HG03135 (cell line): ENCODE results near the gene TMEM100.

Experiments
- ATAC-seq: cut with Tn5 transposase; IDR thresholded peaks from one replicate; pipeline ENCODE4 v1.9.1; 2021; ENCODE audit warnings: mild to moderate bottlenecking, moderate library complexity; ENCODE audit not compliant: unreplicated experiment

Gene TMEM100

DNA sequence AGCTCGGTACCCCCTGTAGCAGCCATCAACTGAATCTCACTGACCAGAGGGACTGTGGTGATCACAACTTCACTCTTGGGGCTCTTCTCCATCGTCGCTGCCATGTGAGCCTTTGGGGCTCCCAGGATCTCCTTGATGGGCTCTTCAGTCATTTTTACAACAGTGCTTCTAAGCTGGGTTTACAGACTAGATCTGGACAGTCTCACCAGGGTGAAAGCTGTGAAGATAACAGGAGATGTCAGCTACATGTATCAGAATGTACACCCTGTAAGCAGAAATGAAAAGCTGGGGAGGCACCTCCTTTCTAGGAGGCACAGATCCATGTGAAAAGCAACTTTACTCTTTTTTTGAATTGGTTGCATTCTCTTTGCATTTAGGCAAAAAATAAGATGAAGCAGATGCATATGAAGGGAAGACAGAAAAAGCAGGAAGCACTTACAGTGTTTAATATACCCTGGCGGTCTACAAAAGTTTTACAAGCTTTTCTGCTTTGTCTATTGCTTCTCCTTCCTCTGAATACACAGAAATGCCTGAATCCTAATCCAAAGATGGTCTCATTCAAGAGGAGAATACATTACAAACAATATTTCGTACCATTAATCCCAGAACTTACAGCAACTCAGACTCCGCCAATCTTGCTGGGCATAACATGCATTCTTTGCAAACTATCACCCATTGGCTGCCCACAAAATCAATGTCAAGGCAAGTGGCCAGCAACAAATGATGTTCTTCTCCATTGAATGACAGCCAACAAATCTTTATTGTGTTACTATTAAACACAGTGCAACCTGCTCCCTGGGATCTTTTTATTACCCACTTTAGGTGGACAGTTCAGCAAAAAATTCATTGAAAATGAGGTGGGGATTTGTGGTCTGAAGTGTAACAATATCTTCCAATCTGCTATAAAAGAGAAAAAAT is 1.5 kb downstream of the TMEM100 start:
- ATAC-seq = no peak

DNA sequence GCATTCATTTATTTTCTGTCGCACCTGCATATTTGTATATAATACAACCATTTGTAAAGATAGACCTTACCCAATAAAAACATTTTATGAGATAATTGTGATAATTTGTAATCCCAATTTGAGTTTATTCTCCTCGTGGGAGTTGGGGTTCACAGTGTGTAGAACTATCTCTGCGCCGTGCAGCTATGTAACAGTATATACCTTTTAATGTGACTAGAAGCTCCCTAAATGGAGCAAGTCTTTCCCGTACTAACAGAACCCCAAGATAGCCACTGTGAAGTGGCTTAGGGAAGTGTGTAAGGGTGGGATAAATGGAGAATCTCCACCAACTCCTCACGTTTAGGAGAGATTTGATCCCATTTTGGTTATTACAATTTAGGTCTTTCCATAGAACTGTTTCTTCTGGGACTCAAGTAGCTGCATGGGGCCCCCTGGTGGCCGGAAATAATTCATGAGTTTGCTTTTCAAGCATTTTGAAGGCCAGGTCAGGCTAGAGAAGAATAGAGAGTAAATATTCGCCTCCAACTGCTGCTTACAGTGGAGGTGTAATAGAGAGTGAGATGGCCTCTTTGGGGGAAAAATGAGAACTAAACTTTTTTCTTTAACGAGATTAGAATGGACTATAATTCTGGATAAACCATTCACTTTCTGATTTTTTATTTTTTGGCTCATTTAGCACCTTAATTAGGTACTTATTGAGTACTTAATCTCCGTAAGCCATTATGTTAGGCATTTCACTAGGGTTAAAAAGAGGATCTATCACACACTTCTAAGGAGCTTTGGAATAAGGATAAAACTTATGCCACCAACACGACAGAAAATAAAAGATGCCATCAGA is 4.5 kb downstream of the TMEM100 start:
- ATAC-seq = no peak

DNA sequence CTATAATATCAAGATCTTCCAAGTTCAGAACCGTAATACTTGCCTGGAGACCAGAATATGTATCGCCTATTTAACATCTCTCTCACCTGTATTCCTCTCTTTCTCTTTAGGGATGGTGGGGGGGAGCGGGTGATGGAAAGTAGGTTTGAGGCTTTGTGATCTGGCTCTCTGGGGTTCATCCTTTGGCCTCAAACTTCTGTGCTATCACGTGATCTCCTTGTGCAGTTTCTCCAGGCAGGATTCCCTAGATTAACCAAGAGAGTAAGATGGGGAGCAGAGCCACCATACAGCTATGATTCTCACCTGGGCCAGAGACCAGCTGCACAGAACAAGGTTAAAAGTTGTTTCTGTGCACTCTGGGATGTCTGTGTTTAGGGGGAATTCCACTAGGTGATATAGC is 5.2 kb downstream of the TMEM100 start:
- ATAC-seq = no peak

DNA sequence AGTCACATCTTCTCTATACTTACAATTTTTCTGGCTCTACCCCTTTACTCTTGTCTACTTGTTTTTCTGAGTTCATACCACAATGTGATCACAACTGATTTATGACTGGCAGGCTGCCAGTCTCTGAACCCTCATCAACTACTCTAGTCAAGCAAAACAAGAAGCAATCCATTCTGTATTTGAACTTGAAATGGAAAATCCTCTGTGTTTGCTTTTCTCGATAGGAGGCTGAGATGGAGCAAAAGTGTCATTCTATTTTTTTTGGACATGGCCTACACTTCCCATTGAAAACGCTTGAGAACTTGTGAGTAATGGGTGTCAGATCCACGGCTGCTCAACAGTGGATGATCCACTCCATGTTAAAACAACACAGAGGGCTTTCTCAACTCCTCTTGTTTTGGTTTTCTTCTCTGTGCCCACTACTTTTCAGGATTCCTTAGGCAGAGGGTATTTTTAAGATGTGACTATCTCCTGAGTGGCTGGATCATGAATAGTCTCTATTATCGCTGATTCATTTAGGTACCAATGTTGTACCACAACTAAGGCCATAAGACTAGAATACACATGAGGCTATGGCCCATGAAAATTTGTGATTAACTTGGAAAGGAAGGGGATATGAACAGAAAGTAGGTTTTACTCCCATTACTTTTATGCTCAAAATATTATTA is 11.7 kb downstream of the TMEM100 start:
- no peak for ATAC-seq

DNA sequence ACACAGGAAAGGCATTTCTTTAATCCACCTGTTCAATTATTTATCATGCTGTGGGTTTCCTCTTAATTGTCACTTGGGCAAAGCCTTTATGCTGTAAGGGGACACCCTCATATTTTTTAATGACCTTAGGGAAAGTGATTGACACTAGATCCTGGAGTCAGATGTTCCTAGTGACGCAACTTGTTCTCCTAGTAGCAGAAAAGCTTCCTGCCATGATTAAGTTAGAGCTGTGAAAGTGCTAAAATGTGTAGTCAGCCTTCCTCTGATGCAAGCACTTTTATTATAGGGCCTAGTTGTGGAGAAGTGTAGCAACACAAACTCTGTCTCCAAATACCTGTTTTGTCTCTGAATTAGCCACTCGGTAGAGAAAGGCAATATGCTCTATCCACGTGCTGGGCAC is 12.3 kb downstream of the TMEM100 start:
- no peak for ATAC-seq

DNA sequence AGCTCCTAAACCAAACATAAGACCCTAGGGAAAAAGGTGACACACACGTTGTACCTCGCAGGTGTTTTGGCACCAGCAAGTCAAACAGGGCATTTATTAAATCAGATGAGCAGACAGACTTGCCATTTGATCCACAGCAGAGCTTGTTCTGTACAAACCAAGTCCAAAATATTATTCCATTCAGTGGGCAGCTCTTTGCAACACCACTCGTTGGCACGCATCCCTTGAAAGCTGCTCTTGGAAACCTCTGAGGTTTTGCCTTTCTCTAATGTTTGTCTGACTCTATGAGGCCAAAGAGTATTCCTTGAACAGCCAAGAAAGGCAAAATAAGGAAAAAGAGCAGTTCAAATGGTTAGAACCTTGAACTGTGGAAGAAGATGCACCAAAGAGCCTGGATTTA is 12.7 kb downstream of the TMEM100 start:
- no peak for ATAC-seq

DNA sequence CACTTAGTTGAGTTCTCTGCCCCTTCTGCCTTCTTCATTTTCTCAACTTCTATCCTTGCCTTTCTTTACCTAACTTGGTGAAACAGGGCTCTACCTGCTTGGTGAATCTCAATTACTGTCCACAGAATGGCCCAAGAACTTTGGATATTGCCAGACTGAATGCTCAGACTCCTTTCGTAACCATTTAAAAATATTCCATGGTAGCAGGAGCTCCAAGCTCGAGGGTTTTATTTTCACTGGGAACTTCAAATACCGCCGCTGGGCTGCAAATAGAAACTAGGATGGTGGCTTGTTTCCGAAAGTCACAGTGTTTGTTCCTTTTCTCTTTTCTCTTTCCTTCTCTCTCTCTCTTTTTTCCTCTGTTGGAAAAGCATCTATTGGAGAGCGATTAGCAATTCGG is 13.2 kb downstream of the TMEM100 start:
- no peak for ATAC-seq

DNA sequence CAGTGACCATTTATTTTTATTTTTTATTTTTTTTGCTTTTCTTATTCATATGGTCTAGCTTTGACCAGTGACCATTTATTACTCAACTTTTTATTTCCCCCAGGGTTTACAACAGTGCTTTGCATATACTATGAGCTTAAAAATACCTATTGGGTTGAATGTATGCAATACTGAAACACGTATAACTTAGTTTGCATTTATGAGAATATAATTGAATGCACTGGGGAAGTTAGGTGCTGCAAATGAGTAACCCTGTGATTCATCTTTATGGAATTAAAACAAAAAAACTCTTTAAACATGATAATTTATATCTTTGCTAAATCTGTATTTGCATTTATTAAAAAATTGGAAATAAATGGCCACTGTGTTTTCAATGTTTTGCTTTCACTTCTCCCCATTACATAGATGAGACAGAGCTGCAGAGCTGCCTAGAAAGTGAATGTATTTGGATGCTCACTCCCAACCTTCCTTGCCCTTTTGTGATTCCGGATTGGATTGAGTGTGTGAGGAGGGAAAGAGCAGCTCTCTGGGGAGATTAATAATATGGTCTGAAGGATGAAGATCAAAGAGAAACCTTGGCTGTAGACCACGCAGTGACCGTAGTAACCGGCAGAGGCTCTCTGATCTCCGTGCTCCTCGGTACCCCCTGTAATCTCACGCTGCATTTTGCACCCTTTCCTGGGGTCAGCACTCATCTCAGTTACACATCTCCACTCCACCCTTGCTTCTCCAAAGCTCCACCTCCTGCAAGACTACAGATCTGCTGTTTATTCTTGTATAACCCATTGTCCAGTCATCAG is 14.3 kb downstream of the TMEM100 start:
- no peak for ATAC-seq

DNA sequence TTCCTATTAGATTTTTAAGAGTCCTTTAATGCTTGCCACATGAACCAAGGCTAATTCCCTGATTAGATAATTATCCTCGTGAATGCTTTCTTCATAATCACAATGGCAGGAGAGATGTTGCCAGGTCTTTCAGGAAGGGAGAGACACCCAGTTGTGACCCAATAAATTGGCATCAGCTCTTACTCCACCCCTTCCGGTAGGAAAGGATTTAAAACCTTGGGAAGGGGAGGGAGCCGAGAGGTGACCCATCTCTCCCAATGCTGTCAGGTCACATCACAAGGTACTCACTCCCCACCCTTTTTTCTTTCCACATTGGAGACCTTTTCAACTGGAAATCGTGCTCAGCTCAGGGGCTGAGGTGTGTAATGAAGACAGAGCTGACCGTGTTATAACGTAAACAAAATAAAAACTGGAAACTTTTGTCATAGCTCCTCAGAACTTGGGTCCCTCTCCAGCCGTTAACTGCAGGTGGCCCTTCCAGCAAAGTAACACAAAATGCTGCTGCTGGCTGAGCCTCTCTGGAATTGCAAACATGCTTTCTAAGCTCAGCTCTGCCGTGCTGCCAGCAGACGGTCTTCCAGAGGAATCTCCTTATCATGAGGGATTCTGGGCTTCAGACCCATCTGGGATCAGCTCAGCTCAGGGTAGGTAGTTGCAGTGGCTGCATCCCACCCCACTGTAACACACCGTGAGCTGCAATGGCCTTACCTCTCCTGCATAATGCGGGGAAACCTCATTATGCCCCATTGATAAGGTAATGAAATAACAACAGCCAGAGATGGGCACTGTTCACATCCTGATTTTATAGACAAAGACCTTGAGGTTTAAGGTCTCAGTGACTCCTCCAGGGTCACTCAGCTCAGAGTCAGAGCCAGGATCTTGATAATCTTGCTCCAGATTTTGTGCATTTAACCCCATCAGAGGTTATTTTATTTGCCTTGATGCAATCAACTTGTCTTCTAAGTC is 15.6 kb downstream of the TMEM100 start:
- ATAC-seq = no peak

DNA sequence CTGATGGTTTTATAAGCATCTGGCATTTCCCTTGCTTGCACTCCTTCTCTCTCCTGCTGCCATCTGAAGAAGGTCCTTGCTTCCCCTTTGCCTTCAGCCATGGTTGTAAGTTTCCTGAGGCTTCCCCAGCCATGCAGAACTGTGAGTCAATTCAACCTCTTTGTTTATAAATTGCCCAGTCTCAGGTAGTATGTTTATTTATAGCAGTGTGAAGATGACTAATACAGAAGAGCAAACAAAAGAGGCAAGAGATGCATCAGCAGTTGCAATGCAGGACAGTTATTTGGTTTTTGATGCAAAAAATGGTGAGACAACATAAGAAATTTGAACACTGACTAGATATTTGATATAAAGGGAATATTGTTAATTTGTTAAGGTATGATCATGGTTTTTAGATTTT is 16.8 kb downstream of the TMEM100 start:
- no peak for ATAC-seq

DNA sequence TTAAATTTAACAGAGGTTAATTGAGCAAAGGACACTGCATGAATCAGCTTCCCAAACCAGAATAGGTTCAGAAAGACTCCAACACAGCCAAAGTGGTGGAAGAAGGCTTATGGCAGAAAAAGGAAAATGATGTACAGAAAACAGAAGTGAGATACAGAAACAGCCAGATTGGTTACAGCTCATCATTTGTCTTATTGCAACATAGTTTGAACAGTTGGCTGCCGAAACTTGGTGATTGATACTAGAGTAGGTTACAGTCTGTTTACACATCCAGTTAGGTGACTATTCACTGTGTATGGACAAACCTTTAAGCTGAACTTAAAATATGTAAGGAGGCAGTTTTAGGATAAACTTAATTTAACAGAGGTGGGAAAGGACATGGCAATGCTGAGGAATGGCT is 18.3 kb downstream of the TMEM100 start:
- no peak for ATAC-seq

DNA sequence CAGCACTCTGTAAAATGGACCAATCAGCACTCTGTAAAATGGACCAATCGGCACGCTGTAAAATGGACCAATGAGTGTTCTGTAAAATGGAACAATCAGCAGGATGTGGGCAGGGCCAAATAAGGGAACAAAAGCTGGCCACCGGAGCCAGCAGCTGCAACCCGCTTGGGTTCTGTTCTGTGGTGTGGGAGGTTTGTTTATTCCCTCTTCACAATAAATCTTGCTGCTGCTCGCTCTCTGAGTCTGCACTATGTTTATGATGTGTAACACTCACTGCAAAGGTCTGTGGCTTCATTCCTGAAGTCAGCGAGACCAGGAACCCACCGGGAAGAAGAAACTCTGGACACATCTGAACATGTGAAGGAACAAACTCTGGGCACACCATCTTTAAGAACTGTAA is 20.5 kb downstream of the TMEM100 start:
- no peak for ATAC-seq

DNA sequence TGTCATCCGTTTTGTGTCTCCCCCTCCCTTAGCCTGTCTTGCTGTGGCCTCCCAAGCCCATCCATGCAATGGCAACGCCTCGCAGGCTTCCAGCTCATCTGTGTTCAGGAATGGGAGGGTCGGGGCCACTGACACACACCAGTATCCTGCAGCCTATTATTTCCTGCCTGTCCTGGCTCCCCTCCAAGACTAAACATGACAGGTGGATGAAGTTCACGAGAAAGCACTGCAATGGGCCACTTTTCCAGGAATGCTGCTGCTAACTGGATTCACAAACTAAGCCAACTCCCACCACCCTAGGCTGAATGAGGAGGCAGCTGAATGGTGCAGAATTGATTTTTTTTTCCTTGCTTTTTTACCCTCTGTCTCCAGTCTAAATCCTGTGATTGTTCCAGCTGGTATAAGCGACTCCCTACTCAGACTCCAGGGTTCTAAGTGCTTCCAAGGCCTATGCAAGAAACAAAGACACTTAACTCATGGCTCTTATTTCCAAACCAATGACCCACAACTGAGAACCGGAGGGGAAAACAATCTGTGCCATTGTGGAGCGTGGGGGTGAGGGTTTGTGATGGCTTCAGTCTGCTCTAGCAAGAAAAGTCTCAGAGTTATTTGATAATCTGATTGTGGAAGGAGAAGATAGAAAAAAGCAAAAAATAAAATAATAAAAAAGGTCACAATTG is 23.3 kb downstream of the TMEM100 start:
- ATAC-seq = no peak

DNA sequence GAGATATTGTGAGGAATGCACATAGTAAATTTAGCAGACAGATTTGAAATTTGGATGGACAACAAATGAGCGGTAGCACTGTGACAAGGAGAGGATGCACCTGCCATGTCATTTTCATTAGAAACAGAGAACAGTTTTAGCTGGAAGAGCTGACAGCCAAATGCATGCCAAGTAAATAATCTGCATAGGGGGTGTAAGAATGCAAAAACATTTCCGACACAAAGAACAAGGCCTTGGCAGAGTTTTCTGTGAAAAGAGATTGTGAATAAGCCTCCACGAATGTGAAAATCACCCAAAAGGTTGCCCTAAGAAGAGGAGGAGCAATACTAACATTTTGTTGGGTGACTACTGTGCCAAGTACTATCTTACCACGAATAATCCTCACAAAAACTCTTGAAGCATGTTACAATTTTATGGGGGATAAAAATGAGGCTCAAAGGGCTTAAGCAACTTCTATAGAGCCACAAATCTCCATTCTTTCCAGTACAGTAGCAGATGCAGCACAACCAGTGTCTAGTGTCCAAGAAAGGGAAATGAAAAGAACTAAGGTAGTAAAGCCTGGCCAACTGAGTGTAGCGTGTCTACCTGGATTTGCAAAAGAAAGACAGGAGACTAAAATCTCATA is 28.3 kb downstream of the TMEM100 start:
- ATAC-seq = no peak

DNA sequence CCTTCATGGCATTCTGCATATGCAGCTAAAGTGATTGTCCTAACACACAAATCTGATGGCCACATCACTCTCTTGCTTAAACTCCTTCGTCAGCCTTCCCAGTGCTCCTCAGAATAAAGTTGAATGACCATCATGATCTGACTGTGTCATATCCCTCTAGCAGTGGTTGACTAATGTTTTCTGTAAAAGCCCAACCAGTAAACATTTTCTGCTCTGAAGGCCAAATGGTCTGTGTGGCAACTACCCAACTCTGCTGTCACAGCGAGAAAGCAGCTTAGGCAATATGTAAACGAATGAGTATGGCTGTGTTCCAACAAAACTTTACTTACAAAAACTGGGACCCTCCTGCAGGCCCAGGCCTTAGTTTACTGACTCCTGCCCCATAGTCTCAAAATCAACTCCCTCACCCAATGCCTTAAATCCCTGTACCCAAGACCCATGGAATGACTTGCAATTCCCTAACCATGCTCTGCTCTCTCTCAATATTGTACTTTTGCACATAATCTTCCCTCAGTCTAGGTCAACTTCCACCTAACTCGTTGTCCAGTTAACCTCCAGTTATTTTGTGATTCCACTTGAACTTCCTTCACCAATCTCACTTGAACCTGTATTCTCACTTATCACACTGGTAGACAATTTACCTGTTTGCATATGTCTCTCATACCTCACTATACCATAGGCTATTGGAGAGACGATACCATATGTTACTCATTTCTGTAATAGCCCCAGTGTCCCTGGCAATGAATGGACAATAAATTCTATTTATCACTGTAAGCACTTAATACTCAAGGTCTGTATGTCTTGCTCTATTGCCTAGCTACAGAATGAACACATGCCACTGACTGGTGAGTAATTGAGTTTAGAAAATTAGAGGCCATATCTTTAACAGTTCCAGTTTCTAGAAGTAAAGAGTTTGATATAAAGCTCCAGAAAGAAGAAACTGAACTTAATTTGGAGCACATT is 29.1 kb downstream of the TMEM100 start:
- no peak for ATAC-seq

DNA sequence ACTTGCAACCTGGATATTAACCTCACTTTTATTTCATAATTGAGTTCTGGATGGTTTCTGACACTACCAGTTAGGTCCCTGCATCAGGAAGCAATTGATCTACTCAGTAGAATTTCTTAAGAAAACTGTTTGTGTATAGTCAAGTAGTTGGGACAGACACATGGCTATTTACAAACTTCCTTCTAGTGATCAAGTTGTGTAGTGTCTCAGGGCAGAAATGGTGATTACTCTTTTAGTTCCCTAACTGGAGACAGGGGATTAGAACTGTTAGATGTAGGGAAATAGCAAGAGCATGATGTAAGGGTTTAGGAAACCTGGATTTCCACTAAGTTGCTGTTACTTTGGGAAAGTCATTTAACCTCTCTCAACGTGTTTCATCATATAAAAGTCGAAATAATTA is 30.4 kb downstream of the TMEM100 start:
- no peak for ATAC-seq

DNA sequence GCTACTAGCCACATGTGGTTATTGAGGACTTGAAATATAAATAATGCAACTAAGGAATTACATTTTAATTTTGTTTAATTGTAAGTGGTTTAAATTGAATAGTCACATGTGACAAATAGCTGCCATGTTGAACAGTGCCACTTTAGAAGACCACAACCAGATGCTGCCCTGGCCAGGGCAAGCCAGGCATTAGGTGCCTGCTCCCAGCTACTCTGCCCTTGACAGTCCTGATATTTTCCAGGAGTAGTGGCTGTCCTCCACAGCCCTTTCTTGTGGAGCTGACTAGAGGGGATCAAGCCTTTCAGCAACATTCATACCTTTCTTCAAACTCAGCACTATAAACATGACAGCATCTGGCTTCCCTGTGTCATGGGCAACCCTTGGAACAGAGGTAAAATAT is 31.0 kb downstream of the TMEM100 start:
- ATAC-seq = no peak
